K562 (cell line): ENCODE measurements around the gene FPGS. TPM values are rescaled to one million over a fixed set of nuclear protein-coding genes. Genes with fewer than 3 reads are reported as not detected.

Experiments used
- ATAC-seq: fragments of 200-7000 bp; cut with Tn5 transposase; 3 replicates; pipeline ENCODE4 v1.9.1; 2020; ENCODE audit warnings: moderate library complexity
- BruUV-seq: library from RNA; stranded (reverse); fragments of 400-500 nt; replicated peaks from 2 replicates; lab custom pipeline; 2021; lab: Mats Ljungman, UMichigan
- CTCF ChIA-PET: fragments of 300-600 bp; formaldehyde crosslinking; extraction: SDS; loops from one replicate; lab custom pipeline; 2021; ENCODE audit warnings: low intra/inter-chr PET ratio; lab: Yijun Ruan, JAX
- POLR2A ChIA-PET: fragments of 300-600, 350-650 bp; sonication (Branson Sonifier 250); formaldehyde crosslinking; extraction: SDS; loops from one replicate; lab custom pipeline; 2021; ENCODE audit warnings: antibody characterized with exemption, inconsistent platforms; lab: Yijun Ruan, JAX
- DNase-seq, 4 experiments: peaks; one replicate each; pipeline versions ENCODE4 v3.0.0 to v3.0.0-alpha.2; 2011 to 2018; ENCODE audit warnings: low spot score in 3 of 4, mixed read lengths in 3 of 4; ENCODE audit errors: extremely low read depth in 1 of 4
- FAIRE-seq: peaks from 2 replicates; lab custom pipeline; 2011; peaks lifted over from hg19 to GRCh38; lab: Jason Lieb, UNC
- H2AFZ ChIP-seq: 2 replicates; pipeline ENCODE4 v1.6.0; 2011; ENCODE audit warnings: low read depth, low read length, control low read depth, inconsistent platforms
- H3K27ac ChIP-seq: fragments of 200-600 bp; 3 replicates; pipeline ENCODE4 v1.8.0; 2011; ENCODE audit warnings: low read depth, mild to moderate bottlenecking, control low read depth, inconsistent platforms, low read length, moderate library complexity, mixed read lengths; ENCODE audit errors: extremely low read depth
- H3K27me3 ChIP-seq, 2 experiments: fragments of 300-600 bp in 1 of 2; 2 replicates in 1 of 2; 3 replicates in 1 of 2; pipeline versions ENCODE4 v1.6.0 to v1.8.0; 2011; ENCODE audit warnings: inconsistent platforms in 2 of 2, low read length in 2 of 2, mild to moderate bottlenecking in 1 of 2, mixed read lengths in 1 of 2, moderate library complexity in 1 of 2; ENCODE audit not compliant: control insufficient read depth in 2 of 2, insufficient read depth in 2 of 2
- H3K36me3 ChIP-seq: fragments of 300-600 bp; 3 replicates; pipeline ENCODE4 v1.8.0; 2011; ENCODE audit warnings: mild to moderate bottlenecking, low read length, inconsistent platforms; ENCODE audit not compliant: control insufficient read depth, insufficient read depth
- H3K4me1 ChIP-seq, 2 experiments: fragments of 200-600 bp in 1 of 2; replicated peaks in 1 of 2; 2 replicates in 1 of 2; 3 replicates in 1 of 2; pipeline versions ENCODE4 v1.5.1 to v1.8.0; 2011; ENCODE audit warnings: inconsistent platforms in 2 of 2, low read length in 2 of 2, mild to moderate bottlenecking in 1 of 2, mixed read lengths in 1 of 2, moderate library complexity in 1 of 2; ENCODE audit not compliant: control insufficient read depth in 2 of 2, insufficient read depth in 2 of 2
- H3K4me2 ChIP-seq: 2 replicates; pipeline ENCODE4 v1.6.1; 2011; ENCODE audit warnings: low read length, control low read depth, inconsistent platforms, mixed read lengths; ENCODE audit not compliant: insufficient read depth
- H3K4me3 ChIP-seq: fragments of 200-600 bp; sonication (generic), shearing (Covaris generic); 2 replicates; pipeline ENCODE4 v1.5.1; 2016; ENCODE audit warnings: control low read depth, inconsistent platforms
- H3K79me2 ChIP-seq: fragments of 200-600 bp; 3 replicates; pipeline ENCODE4 v1.8.0; 2011; ENCODE audit warnings: low read length, inconsistent platforms; ENCODE audit not compliant: control insufficient read depth, insufficient read depth
- H3K9ac ChIP-seq, 2 experiments: 2 replicates each; pipeline versions ENCODE4 v1.6.0 to v1.6.1; 2011; ENCODE audit warnings: low read depth in 2 of 2, low read length in 2 of 2, control low read depth in 1 of 2, inconsistent platforms in 1 of 2, mild to moderate bottlenecking in 1 of 2, mixed read lengths in 1 of 2; ENCODE audit not compliant: insufficient read depth in 1 of 2
- H3K9me1 ChIP-seq: one replicate; pipeline ENCODE4 v1.6.0; 2011; ENCODE audit warnings: inconsistent platforms, mild to moderate bottlenecking, low read length, moderate library complexity; ENCODE audit not compliant: control insufficient read depth, insufficient read depth
- H3K9me3 ChIP-seq: replicated peaks from 2 replicates; pipeline ENCODE4 v1.5.1; 2011; ENCODE audit warnings: low read depth, low read length, inconsistent platforms; ENCODE audit not compliant: control insufficient read depth, insufficient read depth
- H4K20me1 ChIP-seq: replicated peaks from 2 replicates; pipeline ENCODE4 v1.6.1; 2011; ENCODE audit warnings: low read length, inconsistent platforms, mixed read lengths; ENCODE audit not compliant: control insufficient read depth, insufficient read depth
- CTBP1 ChIP-seq: fragments of 450-650 bp; IDR thresholded peaks from 2 replicates; pipeline ENCODE4 v1.6.1; 2016; ENCODE audit warnings: borderline replicate concordance
- DACH1 ChIP-seq: fragments of 450-650 bp; IDR thresholded peaks from 2 replicates; pipeline ENCODE4 v1.6.1; 2018; ENCODE audit not compliant: partially characterized antibody
- ELF1 ChIP-seq: fragments of 200-800 bp; sonication (Bioruptor generic); IDR thresholded peaks from 2 replicates; pipeline ENCODE4 v1.6.1; 2016; ENCODE audit warnings: missing genetic modification characterization, missing compliant biosample characterization
- HEY1 ChIP-seq: fragments of 250-450 bp; sonication (Bioruptor Pico); IDR thresholded peaks from 2 replicates; pipeline ENCODE4 v1.5.0; 2020; ENCODE audit warnings: mild to moderate bottlenecking, moderate library complexity, borderline replicate concordance
- MCM7 ChIP-seq, 2 experiments: fragments of 450-650 bp; IDR thresholded peaks; 2 replicates each; pipeline ENCODE4 v1.6.1; 2016 to 2018
- MEF2D ChIP-seq: conservative IDR thresholded peaks from 2 replicates; pipeline ENCODE4 v1.6.1; 2016; ENCODE audit warnings: low read depth, missing genetic modification characterization, missing compliant biosample characterization
- SNIP1 ChIP-seq: fragments of 450-650 bp; IDR thresholded peaks from 2 replicates; pipeline ENCODE4 v1.7.1; 2017; ENCODE audit warnings: low read depth, mild to moderate bottlenecking
- ZBTB33 ChIP-seq: sonication (generic); formaldehyde crosslinking; IDR thresholded peaks from 2 replicates; pipeline ENCODE4 v1.8.1; 2023; ENCODE audit warnings: mild to moderate bottlenecking, missing genetic modification reagents
- ZBTB9 ChIP-seq: fragments of 450-650 bp; formaldehyde crosslinking; IDR thresholded peaks from 2 replicates; pipeline ENCODE4 v1.4.0; 2020; ENCODE audit warnings: mild to moderate bottlenecking, moderate library complexity
- WGBS: fragments of 100-300 bp; shearing (Covaris generic); methylation state at CpG from one replicate; pipeline ENCODE4 v1.1.6; 2016; ENCODE audit warnings: low coverage, mixed read lengths; ENCODE audit not compliant: insufficient coverage; ENCODE audit errors: missing lambda C conversion rate; 5-methylcytosine and 5-hydroxymethylcytosine counted together
- in situ Hi-C: fragments of 300-500 bp; cut with MboI; formaldehyde crosslinking; loops from 4 replicates; pipeline ENCODE4 v1.15.0; 2018; ENCODE audit warnings: inconsistent platforms, mixed read lengths
- intact Hi-C: fragments of 100-400 bp; cut with micrococcal nuclease; formaldehyde crosslinking; loops from 2 replicates; pipeline ENCODE4 v1.14.2; 2022
- polyA plus RNA-seq, 8 experiments: library from polyadenylated mRNA; depleted of rRNA in 4 of 8; stranded (reverse) in 5 of 8; unstranded in 3 of 8; fragments of >200 nt; fragmentation: Nextera tagmentation in 2 of 8; fragmentation: Illumina TruSeq in 1 of 8; extraction: Ambion mirVana in 2 of 8; extraction: Trizol in 1 of 8; gene quantifications; 2 replicates each; pipeline versions ENCODE4 v1.2.1 to v1.2.3, GENCODE V29; 2011 to 2014; ENCODE audit warnings: inconsistent platforms in 1 of 8, missing spikeins in 1 of 8
- total RNA-seq, 7 experiments: library from RNA; depleted of rRNA in 6 of 7; stranded (reverse); fragments of >200 nt in 6 of 7; fragmentation: Illumina TruSeq in 2 of 7; extraction: Trizol in 2 of 7; gene quantifications; 2 replicates each; pipeline versions ENCODE4 v1.2.1 to v1.2.3, GENCODE V29; 2011 to 2021; ENCODE audit warnings: low replicate concordance in 1 of 7

Gene FPGS
- total and polyA plus RNA-seq, 9 of the 15 experiments (the other 6 are each of a cell fraction or from before 2014, with no cell fraction given), result 0.84 to 86.4 (median 59.2) TPM

- Histone ChIP-seq H3K4me3 (no peak overlapping the region), H3K9ac (no peak overlapping the region), H3K36me3 (no peaks in the 10 kb centered on the region), H4K20me1 (no peaks in the 10 kb centered on the region), H3K4me2 (no peak overlapping the region), H3K79me2 (no peaks in the 10 kb centered on the region), H3K27me3 (no peaks in the 10 kb centered on the region)
- ATAC-seq, result no peak
- BruUV-seq, result no TSS peak
- WGBS, result 53% methylated on average over 7 of the region's 7 CpGs
- intact Hi-C loops, result no loop called here
- no peak for TF ChIP-seq ZBTB9 (CRISPR knock-in tag)
- TF ChIP-seq CTBP1, result no peak
- no peak for TF ChIP-seq MEF2D (tag)
- TF ChIP-seq DACH1, result no peak
- TF ChIP-seq MCM7 (IDR thresholded peaks at IDR 0.05), result no peak
- no peak for TF ChIP-seq HEY1
- no peak for TF ChIP-seq SNIP1
- no peak for TF ChIP-seq ELF1 (tag)
- TF ChIP-seq ZBTB33 (CRISPR knock-in tag), result no peak
- TF ChIP-seq, all 486 proteins: peak for 0
- in situ Hi-C loops, result no loop called here
- peaks cover 20 to 31% of the 10 kb centered on the region in 2 experiments for H3K4me1 ChIP-seq
- DNase-seq (no peak), FAIRE-seq (no peak)
- no peak overlapping the region for H2AFZ ChIP-seq
- no peaks in the 10 kb centered on the region for H3K9me1 ChIP-seq
- no peak overlapping the region for H3K27ac ChIP-seq
- no peaks in the 10 kb centered on the region for H3K9me3 ChIP-seq
- ChIA-PET CTCF (no interaction called here), POLR2A (no interaction called here)
Observed at GRCh38 chr9:127832248-127832647, 29.6 kb downstream of the FPGS start.
